Activated CD4-positive, alpha-beta T cell treated with anti-CD3 and anti-CD28 coated beads, Interleukin-2, amount 50 U/mL, for 1 hour (primary cell): ENCODE results near the gene DUS1L.

Experiments
- DNase-seq: peaks from one replicate; pipeline ENCODE4 v3.0.0-alpha.2; 2020

The DUS1L gene

DNA sequence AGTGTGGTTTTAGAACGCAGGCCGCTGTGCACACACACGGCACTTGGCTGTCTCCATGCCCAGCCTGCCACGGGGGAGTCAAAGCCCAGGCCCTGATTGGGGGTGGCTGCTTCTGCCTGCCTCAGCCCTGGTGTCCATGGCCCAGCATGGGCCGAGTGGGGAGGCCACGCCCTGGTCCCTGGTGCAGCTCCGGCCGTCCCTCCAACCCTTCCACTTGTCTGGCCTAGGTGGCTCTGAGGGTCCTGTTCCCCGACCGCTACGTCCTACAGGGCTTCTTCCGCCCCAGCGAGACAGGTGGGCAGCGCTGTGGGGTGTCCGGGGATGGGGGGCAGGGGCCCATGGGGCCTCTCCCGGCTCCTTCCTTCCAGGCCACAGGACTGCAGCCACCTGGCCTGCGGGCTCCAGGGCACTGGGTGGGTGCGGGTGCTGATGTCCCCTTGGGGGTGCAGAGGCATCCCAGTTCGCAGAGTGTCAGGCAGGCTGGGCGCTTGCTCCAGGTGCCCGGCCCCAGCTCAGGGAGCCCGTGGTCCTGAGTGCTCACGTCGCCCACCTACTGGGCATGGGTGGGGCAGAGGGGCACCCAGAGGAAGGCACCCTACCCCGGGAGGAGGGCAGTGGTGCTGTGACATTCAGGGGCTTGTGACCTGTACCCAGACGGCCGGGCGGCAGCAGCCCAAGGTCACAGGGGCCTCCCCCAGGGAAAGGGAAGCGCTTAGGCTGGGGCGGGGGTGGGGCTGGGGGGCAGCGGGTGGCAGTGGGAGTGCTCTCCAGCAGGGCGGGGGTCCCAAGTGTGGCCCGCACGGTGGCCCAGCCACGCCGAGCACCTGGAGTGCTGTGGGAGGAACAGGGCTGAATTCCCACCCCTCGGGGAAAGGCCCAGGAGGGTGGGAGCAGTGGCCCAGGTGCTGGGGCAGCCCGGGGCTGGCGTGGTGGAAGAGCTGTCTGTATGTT lies 54.8 kb downstream of the DUS1L start:
- no peak for DNase-seq

DNA sequence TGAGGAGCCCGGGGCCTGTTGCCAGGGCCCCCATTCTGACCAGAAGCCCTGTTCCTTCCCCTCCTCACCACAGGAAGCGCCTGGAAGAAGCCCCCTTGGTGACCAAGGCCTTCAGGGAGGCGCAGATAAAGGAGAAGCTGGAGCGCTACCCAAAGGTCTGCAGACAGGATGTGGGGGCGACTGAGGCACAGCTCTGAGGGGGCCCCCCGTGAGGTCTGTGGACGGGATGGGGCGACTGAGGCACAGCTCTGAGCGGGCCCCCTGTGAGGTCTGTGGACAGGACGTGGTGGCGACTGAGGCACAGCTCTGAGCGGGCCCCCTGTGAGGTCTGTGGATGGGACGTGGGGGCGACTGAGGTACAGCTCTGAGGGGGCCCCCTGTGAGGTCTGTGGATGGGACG lies 56.2 kb downstream of the DUS1L start:
- no peak for DNase-seq

DNA sequence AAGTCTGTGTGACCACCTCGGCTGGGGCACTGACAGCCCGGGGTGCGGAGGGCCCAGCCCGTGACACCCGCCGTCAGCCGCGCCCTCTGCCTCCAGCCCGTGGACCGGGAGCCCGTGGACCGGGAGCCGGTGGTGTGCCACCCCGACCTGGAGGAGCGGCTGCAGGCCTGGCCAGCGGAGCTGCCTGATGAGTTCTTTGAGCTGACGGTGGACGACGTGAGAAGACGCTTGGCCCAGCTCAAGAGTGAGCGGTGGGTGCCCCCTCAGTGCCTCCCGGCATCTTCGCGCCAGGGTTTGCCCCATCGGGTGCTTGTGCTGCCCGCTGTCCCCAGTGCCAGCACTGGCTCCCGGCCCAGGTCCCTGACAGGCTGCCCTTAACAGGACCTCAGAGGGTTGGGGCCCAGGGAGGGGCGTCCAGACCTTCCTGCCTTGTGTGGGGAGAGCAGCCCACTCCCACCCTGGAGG lies 56.6 kb downstream of the DUS1L start:
- no peak for DNase-seq

DNA sequence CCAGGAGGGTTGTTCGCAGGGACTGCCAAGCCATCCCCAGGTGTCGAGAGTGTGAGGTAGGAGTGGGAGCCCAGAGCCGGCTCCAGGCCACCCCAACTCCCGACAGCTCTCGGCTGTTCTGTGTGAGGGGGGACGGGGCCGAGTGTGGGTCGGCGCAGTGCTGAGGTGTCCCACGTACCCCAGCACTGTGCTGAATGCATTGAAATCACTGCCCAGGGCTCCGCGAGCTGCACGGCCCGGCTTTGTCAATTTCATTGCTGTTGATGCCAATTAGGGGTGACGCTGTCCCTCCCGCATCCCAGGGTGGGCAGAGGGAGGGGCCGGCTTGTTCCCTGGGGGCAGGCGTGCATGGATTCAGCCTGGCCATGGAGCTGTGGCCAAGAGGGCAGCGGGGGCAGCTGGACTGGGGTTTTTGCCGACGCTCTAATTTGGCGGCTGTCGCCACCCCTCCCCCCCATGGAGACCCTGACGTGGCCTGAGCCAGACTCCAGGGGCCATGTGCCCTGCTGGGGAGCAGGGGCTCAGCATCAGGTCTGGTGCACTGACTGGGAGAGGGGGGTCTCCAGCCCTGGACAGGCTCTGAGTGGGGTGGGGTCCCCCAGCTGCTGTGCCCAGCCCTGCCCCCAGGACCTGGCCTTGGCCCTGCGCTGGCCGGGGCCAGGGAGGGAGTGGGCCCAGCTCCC lies 57.2 kb downstream of the DUS1L start:
- no peak for DNase-seq
